Spleen (tissue), 7 donors: ENCODE measurements around the gene IL17C.

ENCODE experiments used
- CTCF ChIP-seq, 11 experiments: fragments of 200-600 bp in 7 of 11; fragments of 450-650 bp in 4 of 11; sonication (generic) in 4 of 11; IDR thresholded peaks in 8 of 11; conservative IDR thresholded peaks in 3 of 11; 1 replicate in 7 of 11; 2 replicates in 4 of 11; pipeline versions ENCODE4 v1.4.0 to v1.8.0; 2016 to 2021; ENCODE audit warnings: antibody characterized with exemption in 11 of 11, inconsistent platforms in 4 of 11, mild to moderate bottlenecking in 1 of 11
- POLR2A ChIP-seq, 3 donors: fragments of 450-650 bp; IDR thresholded peaks; one replicate each; pipeline ENCODE4 v1.5.1; 2017; ENCODE audit warnings: antibody characterized with exemption in 3 of 3, mild to moderate bottlenecking in 1 of 3
- donor health status: DM: no; HTN: no; CAD: no; lungs with moderate emphysema.
- donor health status: DM: no; HTN: no; CAD: no.
- donor health status: DM: no; HTN: no; CAD: no.

DNA sequence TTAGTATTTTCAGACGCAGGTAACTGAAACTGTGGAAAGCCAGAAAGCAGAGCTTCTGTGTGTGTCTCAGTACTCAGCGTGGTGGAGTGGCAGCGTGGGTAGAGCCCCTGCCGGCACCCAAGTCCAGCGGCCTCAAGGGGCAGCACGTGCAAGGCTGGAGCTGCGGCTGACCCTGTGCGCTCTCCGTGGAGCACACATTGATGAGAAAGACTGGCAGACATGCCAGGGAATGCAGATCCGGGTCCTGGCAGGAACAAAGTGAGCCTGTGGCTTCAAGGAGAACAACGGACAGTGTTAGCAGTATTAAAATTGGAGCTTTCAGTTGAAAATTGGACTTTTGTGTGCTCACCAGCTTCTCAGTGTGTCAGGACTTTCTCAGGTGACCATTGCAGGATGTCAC, 44.9 kb upstream of the IL17C start:
- TF ChIP-seq CTCF (IDR thresholded peaks at IDR 0.05 in 8 of 11, conservative IDR thresholded peaks at IDR 0.05 in 3 of 11) (no peak), POLR2A (IDR thresholded peaks at IDR 0.05) (no peak)
